Gastrocnemius medialis (tissue), 4 donors: ENCODE results near the gene DNAJA4. TPM values are rescaled to one million over a fixed set of nuclear protein-coding genes. Genes with fewer than 3 reads are reported as not detected.

Experiments used
- ATAC-seq, 2 donors: fragments of 150-250 bp; one replicate each; pipeline ENCODE4 v1.9.1; 2016
- DNase-seq, 2 donors: peaks; one replicate each; pipeline ENCODE4 v3.0.0-alpha.2; 2019
- H3K27ac ChIP-seq, 4 donors: fragments of 200-600 bp; sonication (generic); 1 replicate in 1 of 4; 2 replicates in 3 of 4; pipeline ENCODE4 v1.5.1; 2016 to 2018; ENCODE audit warnings: mild to moderate bottlenecking in 2 of 4, moderate library complexity in 1 of 4
- H3K27me3 ChIP-seq, 3 donors: fragments of 200-600 bp; sonication (generic) in 2 of 3; 1 replicate in 1 of 3; 2 replicates in 2 of 3; pipeline versions ENCODE4 v1.5.1 to v1.6.0; 2016 to 2019; ENCODE audit warnings: mild to moderate bottlenecking in 1 of 3, moderate library complexity in 1 of 3
- H3K36me3 ChIP-seq, 2 donors: fragments of 200-600 bp; sonication (generic) in 1 of 2; one replicate each; pipeline ENCODE4 v1.5.1; 2017 to 2018
- H3K4me1 ChIP-seq, 2 donors: fragments of 200-600 bp; sonication (generic) in 1 of 2; one replicate each; pipeline ENCODE4 v1.5.1; 2016 to 2017; ENCODE audit warnings: mild to moderate bottlenecking in 2 of 2
- H3K4me3 ChIP-seq, 4 donors: fragments of 200-600 bp; sonication (generic) in 3 of 4; 1 replicate in 1 of 4; 2 replicates in 3 of 4; pipeline ENCODE4 v1.5.1; 2016 to 2019; ENCODE audit warnings: mild to moderate bottlenecking in 2 of 4
- H3K9me3 ChIP-seq, 3 donors: fragments of 200-600 bp; sonication (generic) in 2 of 3; 1 replicate in 1 of 3; 2 replicates in 2 of 3; pipeline ENCODE4 v1.5.1; 2016 to 2019
- CTCF ChIP-seq, 5 experiments: fragments of 450-650 bp in 3 of 5; fragments of 200-600 bp in 2 of 5; sonication (generic) in 2 of 5; IDR thresholded peaks in 4 of 5; conservative IDR thresholded peaks in 1 of 5; 1 replicate in 4 of 5; 2 replicates in 1 of 5; pipeline ENCODE4 v1.5.1; 2016 to 2019; ENCODE audit warnings: antibody characterized with exemption in 5 of 5, mild to moderate bottlenecking in 3 of 5, moderate library complexity in 3 of 5
- POLR2A ChIP-seq, 2 donors: fragments of 450-650 bp; IDR thresholded peaks; one replicate each; pipeline ENCODE4 v1.6.1; 2017; ENCODE audit warnings: antibody characterized with exemption in 2 of 2, mild to moderate bottlenecking in 2 of 2, moderate library complexity in 2 of 2
- in situ Hi-C, 4 donors: fragments of 200-750 bp; cut with MboI; loops; one replicate each; pipeline versions ENCODE4 v1.15.0 to v1.8.0; 2017; ENCODE audit warnings: low sequenced_read_pairs in 4 of 4
- intact Hi-C: fragments of 100-400 bp; cut with DNase I; formaldehyde crosslinking; loops from one replicate; pipeline ENCODE4 v1.15.1; 2023; ENCODE audit warnings: low total_unique reads
- total RNA-seq, 4 donors: library from RNA; depleted of rRNA; stranded (reverse); fragments of >200 nt; gene quantifications; one replicate each; pipeline versions ENCODE4 v1.1.0 to v1.2.3, GENCODE V29; 2016

Gene DNAJA4
- total RNA-seq, 4 donors from 2014 or later: 13.7 to 120 (median 37.8) TPM

- intact Hi-C loops: no loop called here
- H3K36me3 ChIP-seq: no peaks in the 10 kb centered on the region
- no peak for TF ChIP-seq POLR2A (IDR thresholded peaks at IDR 0.05)
- TF ChIP-seq CTCF (IDR thresholded peaks at IDR 0.05 in 4 of 5, conservative IDR thresholded peaks at IDR 0.05 in 1 of 5): no peak
- no peaks in the 10 kb centered on the region for H3K27me3 ChIP-seq
- H3K27ac ChIP-seq: no peak overlapping the region
- H3K4me3 ChIP-seq: no peak overlapping the region
- in situ Hi-C loops: no loop called here
- ATAC-seq: no peak
- no peaks in the 10 kb centered on the region for H3K9me3 ChIP-seq
- no peak for DNase-seq
- H3K4me1 ChIP-seq: peaks cover 0 to 10% of the 10 kb centered on the region in 2 donors
Observed at GRCh38 chr15:78223396-78224022, 40.9 kb upstream of the DNAJA4 start.

GRCh38 chr15:78224023-78224411, 40.3 kb upstream of the DNAJA4 start:
- H3K4me1 ChIP-seq: peaks cover 0 to 10% of the 10 kb centered on the region in 2 donors
- intact Hi-C loops: no loop called here
- in situ Hi-C loops: no loop called here
- no peak overlapping the region for H3K27ac ChIP-seq
- no peaks in the 10 kb centered on the region for H3K9me3 ChIP-seq
- no peaks in the 10 kb centered on the region for H3K36me3 ChIP-seq
- H3K4me3 ChIP-seq: no peak overlapping the region
- ATAC-seq (no peak), DNase-seq (no peak)
- no peak for TF ChIP-seq CTCF (IDR thresholded peaks at IDR 0.05 in 4 of 5, conservative IDR thresholded peaks at IDR 0.05 in 1 of 5)
- TF ChIP-seq POLR2A (IDR thresholded peaks at IDR 0.05): no peak
- no peaks in the 10 kb centered on the region for H3K27me3 ChIP-seq

- H3K36me3 ChIP-seq: no peaks in the 10 kb centered on the region
- H3K4me1 ChIP-seq: peaks cover 0 to 5% of the 10 kb centered on the region in 2 donors
- no peaks in the 10 kb centered on the region for H3K9me3 ChIP-seq
- H3K27me3 ChIP-seq: no peaks in the 10 kb centered on the region
- no peak for ATAC-seq
- no peak for DNase-seq
- H3K4me3 ChIP-seq: no peak overlapping the region
- TF ChIP-seq POLR2A (IDR thresholded peaks at IDR 0.05): no peak
- TF ChIP-seq CTCF (IDR thresholded peaks at IDR 0.05 in 4 of 5, conservative IDR thresholded peaks at IDR 0.05 in 1 of 5): no peak
- in situ Hi-C loops: loop anchor here in 3 of 4 donors (25.0 kb wide), 1 partner anchor 264 kb away; no protein-coding TSS in a partner anchor
- intact Hi-C loops: no loop called here
- H3K27ac ChIP-seq: no peak overlapping the region
Observed at GRCh38 chr15:78225783-78226541, 38.4 kb upstream of the DNAJA4 start.

GRCh38 chr15:78228356-78228996, 35.9 kb upstream of the DNAJA4 start:
- no peak overlapping the region for H3K27ac ChIP-seq
- no peak for TF ChIP-seq CTCF (IDR thresholded peaks at IDR 0.05 in 4 of 5, conservative IDR thresholded peaks at IDR 0.05 in 1 of 5)
- no peak overlapping the region for H3K4me3 ChIP-seq
- no peaks in the 10 kb centered on the region for H3K36me3 ChIP-seq
- no peaks in the 10 kb centered on the region for H3K4me1 ChIP-seq
- DNase-seq (no peak), ATAC-seq (no peak)
- H3K9me3 ChIP-seq: no peaks in the 10 kb centered on the region
- intact Hi-C loops (no loop called here), in situ Hi-C loops (loop anchor here in 3 of 4 donors (25.0 kb wide), 1 partner anchor 266 kb away; no protein-coding TSS in a partner anchor)
- H3K27me3 ChIP-seq: no peaks in the 10 kb centered on the region
